ENCODE results near the gene HCRT.
"Not testable (repeated sequence)": the region's sequence is repeated elsewhere in the genome, so short reads cannot be mapped to it uniquely, and the experiment has no call there.

The HCRT gene

GRCh38 chr17:42179911-42180410, 5.3 kb downstream of the HCRT start:
- DNase-seq (ENCODE audit: low read depth in 2 of 2), result no peak

GRCh38 chr17:42179335-42179734, 5.9 kb downstream of the HCRT start:
- no peak for DNase-seq (ENCODE audit: low read depth in 2 of 2)

GRCh38 chr17:42178817-42179216, 6.4 kb downstream of the HCRT start:
- DNase-seq (ENCODE audit: low read depth in 2 of 2), result no peak

GRCh38 chr17:42177684-42178083, 7.6 kb downstream of the HCRT start:
- no peak for DNase-seq (ENCODE audit: low read depth in 2 of 2)

GRCh38 chr17:42174126-42174783, 11.0 kb downstream of the HCRT start:
- DNase-seq (ENCODE audit: low read depth in 2 of 2), result no peak

- DNase-seq (ENCODE audit: low read depth in 2 of 2), result no peak
Measured at GRCh38 chr17:42171831-42172230, 13.4 kb downstream of the HCRT start.

GRCh38 chr17:42169351-42169750, 15.9 kb downstream of the HCRT start:
- no peak for DNase-seq (ENCODE audit: low read depth in 2 of 2)

- DNase-seq (ENCODE audit: low read depth in 2 of 2), result no peak
Measured at GRCh38 chr17:42167807-42168206, 17.4 kb downstream of the HCRT start.

- DNase-seq (ENCODE audit: low read depth in 2 of 2), result no peak
Measured at GRCh38 chr17:42166196-42166763, 19.0 kb downstream of the HCRT start.

- no peak for DNase-seq (ENCODE audit: low read depth in 2 of 2)
Measured at GRCh38 chr17:42165751-42166150, 19.5 kb downstream of the HCRT start.

GRCh38 chr17:42163696-42164407, 21.4 kb downstream of the HCRT start:
- DNase-seq (ENCODE audit: low read depth in 2 of 2), result no peak

- peak in 1 of 2 donors; percentile 49 for DNase-seq (ENCODE audit: low read depth in 2 of 2)
Measured at GRCh38 chr17:42163113-42163512, 22.1 kb downstream of the HCRT start.

GRCh38 chr17:42160531-42160910, 24.7 kb downstream of the HCRT start:
- DNase-seq (ENCODE audit: low read depth in 2 of 2), result no peak

- no peak for DNase-seq (ENCODE audit: low read depth in 2 of 2)
Measured at GRCh38 chr17:42159796-42160530, 25.3 kb downstream of the HCRT start.

GRCh38 chr17:42155614-42156045, 29.6 kb downstream of the HCRT start:
- DNase-seq (ENCODE audit: low read depth in 2 of 2), result no peak

- DNase-seq (ENCODE audit: low read depth in 2 of 2), result no peak
Measured at GRCh38 chr17:42153919-42154742, 31.1 kb downstream of the HCRT start.

- no peak for DNase-seq (ENCODE audit: low read depth in 2 of 2)
Measured at GRCh38 chr17:42146911-42147607, 38.2 kb downstream of the HCRT start.

GRCh38 chr17:42143138-42143537, 42.1 kb downstream of the HCRT start:
- DNase-seq (ENCODE audit: low read depth in 2 of 2), result not testable (repeated sequence)

GRCh38 chr17:42142371-42142896, 42.8 kb downstream of the HCRT start:
- DNase-seq (ENCODE audit: low read depth in 2 of 2), result no peak

GRCh38 chr17:42141382-42141781, 43.9 kb downstream of the HCRT start:
- DNase-seq (ENCODE audit: low read depth in 2 of 2), result no peak
